ENCODE measurements around the gene PDIK1L.

PDIK1L gene

DNA sequence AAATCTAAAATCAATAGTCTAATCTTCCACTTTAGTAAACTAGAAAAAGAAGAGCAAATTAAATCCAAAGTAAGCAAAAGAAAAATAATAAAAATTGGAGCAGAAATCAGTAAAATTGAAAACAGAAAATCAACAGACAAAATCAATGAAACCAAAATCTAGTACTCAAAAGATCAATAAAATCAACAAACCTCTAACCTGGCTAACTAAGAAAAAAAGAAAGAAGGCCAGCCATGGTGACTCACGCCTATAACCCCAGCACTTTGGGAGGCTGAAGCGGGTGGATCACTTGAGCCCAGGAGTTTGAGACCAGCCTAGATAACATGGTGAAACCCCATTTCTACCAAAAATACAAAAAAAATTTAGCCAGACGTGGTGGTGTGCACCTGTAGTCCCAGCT, 22.8 kb downstream of the PDIK1L start:
- no peak for TF ChIP-seq CTCF (IDR thresholded peaks at IDR 0.05; ENCODE audit: extremely low read depth, missing control alignments)
- no peak for DNase-seq (ENCODE audit: low spot score)

GRCh38 chr1:26138974-26139558, 27.4 kb downstream of the PDIK1L start:
- no peak for DNase-seq (ENCODE audit: low spot score)
- no peak for TF ChIP-seq CTCF (IDR thresholded peaks at IDR 0.05; ENCODE audit: extremely low read depth, missing control alignments)

- no peak for DNase-seq (ENCODE audit: low spot score)
- no peak for TF ChIP-seq CTCF (IDR thresholded peaks at IDR 0.05; ENCODE audit: extremely low read depth, missing control alignments)
Measured at GRCh38 chr1:26142159-26142558, 30.5 kb downstream of the PDIK1L start.

- DNase-seq (ENCODE audit: low spot score): peak; percentile 75
- TF ChIP-seq CTCF (IDR thresholded peaks at IDR 0.05; ENCODE audit: extremely low read depth, missing control alignments): peak; percentile 39
Measured at GRCh38 chr1:26145041-26145959, 33.7 kb downstream of the PDIK1L start.

GRCh38 chr1:26145960-26146294, 34.3 kb downstream of the PDIK1L start:
- DNase-seq (ENCODE audit: low spot score): no peak
- no peak for TF ChIP-seq CTCF (IDR thresholded peaks at IDR 0.05; ENCODE audit: extremely low read depth, missing control alignments)

DNA sequence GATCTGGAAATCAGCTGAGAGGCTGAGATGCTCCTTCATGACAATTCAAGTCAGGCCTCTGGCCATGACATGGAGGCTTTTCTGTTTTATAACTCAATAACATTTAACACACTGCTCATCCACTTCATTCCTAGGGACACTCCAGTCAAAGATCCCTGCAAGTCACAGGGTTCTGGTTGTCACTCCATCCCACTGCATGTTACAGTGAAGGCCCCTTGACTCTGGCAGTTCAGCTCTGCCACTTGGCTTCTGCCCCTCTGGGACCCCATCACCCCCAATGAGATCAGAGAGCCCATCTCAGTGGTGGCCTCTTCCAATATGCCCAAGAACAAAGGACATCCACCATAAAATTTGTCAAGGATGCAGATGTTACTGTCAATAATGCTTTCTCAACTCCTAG, 37.3 kb downstream of the PDIK1L start:
- TF ChIP-seq CTCF (IDR thresholded peaks at IDR 0.05; ENCODE audit: extremely low read depth, missing control alignments): no peak
- no peak for DNase-seq (ENCODE audit: low spot score)

DNA sequence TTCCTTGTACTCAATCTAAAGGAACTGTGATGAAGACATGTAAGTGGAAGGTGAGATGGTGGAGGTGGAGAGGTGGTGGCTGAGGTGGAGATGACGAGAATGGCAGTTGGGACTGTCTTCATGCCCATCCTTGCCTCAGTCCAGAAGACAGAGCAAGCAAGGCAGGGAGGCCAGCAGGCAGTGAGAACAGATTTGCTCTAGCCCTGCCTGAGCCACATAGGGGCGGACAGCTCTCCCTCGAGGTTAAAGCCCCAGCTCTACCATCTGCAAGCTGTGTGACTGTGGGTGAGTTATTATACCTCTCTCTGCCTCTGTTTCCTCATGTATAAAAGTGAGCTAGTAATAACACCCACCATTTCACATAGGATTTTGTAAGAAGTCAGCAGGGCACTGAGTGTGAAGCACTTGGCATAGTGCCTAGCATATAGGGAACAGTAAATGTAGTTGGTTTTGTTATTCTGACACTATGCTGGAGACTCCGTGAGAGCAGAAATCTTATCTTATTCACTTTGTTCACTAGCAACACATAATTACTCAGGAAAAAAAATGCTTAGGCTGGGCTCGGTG, 42.4 kb downstream of the PDIK1L start:
- no peak for TF ChIP-seq CTCF (IDR thresholded peaks at IDR 0.05; ENCODE audit: extremely low read depth, missing control alignments)
- no peak for DNase-seq (ENCODE audit: low spot score)

Data from GM20000 (cell line).